Caco-2 (cell line): Measurements from ENCODE around the gene GEMIN7. TPM values are rescaled to one million over a fixed set of nuclear protein-coding genes. Genes with fewer than 3 reads are reported as not detected.

Experiments
- BruUV-seq: library from RNA; stranded (reverse); fragments of 400-500 nt; replicated peaks from 2 replicates; lab custom pipeline; 2021; lab: Mats Ljungman, UMichigan
- CTCF ChIA-PET: fragments of 300-600 bp; sonication (Branson Sonifier 250); formaldehyde crosslinking; loops from one replicate; lab custom pipeline; 2022; ENCODE audit warnings: antibody characterized with exemption; lab: Charles Lee
- POLR2A ChIA-PET: fragments of 300-600 bp; sonication (Branson Sonifier 250); formaldehyde crosslinking; loops from one replicate; lab custom pipeline; 2022; ENCODE audit warnings: antibody characterized with exemption; lab: Charles Lee
- DNase-seq, 2 experiments: peaks; one replicate each; pipeline versions ENCODE4 v3.0.0 to v3.0.0-alpha.2; 2020 to 2022
- H3K27me3 ChIP-seq: replicated peaks from 2 replicates; pipeline ENCODE4 v1.6.0; 2011; ENCODE audit warnings: low read length; ENCODE audit not compliant: control insufficient read depth, insufficient read depth
- H3K36me3 ChIP-seq: 2 replicates; pipeline ENCODE4 v1.5.1; 2011; ENCODE audit warnings: low read length; ENCODE audit not compliant: control insufficient read depth, insufficient read depth
- H3K4me1 ChIP-seq: fragments of 250-450 bp; sonication (Bioruptor Pico); 2 replicates; pipeline ENCODE4 v1.5.1; 2020; ENCODE audit warnings: mild to moderate bottlenecking
- H3K4me3 ChIP-seq: 2 replicates; pipeline ENCODE4 v1.5.1; 2011; ENCODE audit warnings: low read depth, mild to moderate bottlenecking, control low read depth, low read length
- H3K9me3 ChIP-seq: fragments of 250-450 bp; sonication (Bioruptor Pico); 2 replicates; pipeline ENCODE4 v1.5.1; 2020; ENCODE audit warnings: mild to moderate bottlenecking, moderate library complexity
- H3K27ac Mint-ChIP-seq: one replicate; pipeline ENCODE4 v1.8.0; 2022; ENCODE audit warnings: mixed read lengths; ENCODE audit not compliant: unreplicated experiment
- H3K27me3 Mint-ChIP-seq: one replicate; pipeline ENCODE4 v1.8.0; 2022; ENCODE audit warnings: mixed read lengths; ENCODE audit not compliant: insufficient read depth, unreplicated experiment
- H3K36me3 Mint-ChIP-seq: one replicate; pipeline ENCODE4 v1.8.0; 2022; ENCODE audit warnings: mild to moderate bottlenecking, mixed read lengths; ENCODE audit not compliant: insufficient read depth, unreplicated experiment
- H3K4me1 Mint-ChIP-seq: one replicate; pipeline ENCODE4 v1.8.0; 2022; ENCODE audit warnings: low read depth, mixed read lengths; ENCODE audit not compliant: unreplicated experiment
- H3K4me3 Mint-ChIP-seq: one replicate; pipeline ENCODE4 v1.8.0; 2022; ENCODE audit warnings: mild to moderate bottlenecking, moderate library complexity, mixed read lengths; ENCODE audit not compliant: unreplicated experiment
- H3K9me3 Mint-ChIP-seq: one replicate; pipeline ENCODE4 v1.8.0; 2022; ENCODE audit warnings: mixed read lengths; ENCODE audit not compliant: unreplicated experiment
- CTCF ChIP-seq, 2 experiments: fragments of 200-600 bp in 1 of 2; IDR thresholded peaks; 1 replicate in 1 of 2; 2 replicates in 1 of 2; pipeline versions ENCODE4 v1.5.1 to v1.8.0; 2011 to 2022; ENCODE audit warnings: antibody characterized with exemption in 1 of 2, control low read depth in 1 of 2, inconsistent platforms in 1 of 2, low read depth in 1 of 2, low read length in 1 of 2, mild to moderate bottlenecking in 1 of 2, moderate library complexity in 1 of 2; ENCODE audit not compliant: insufficient read depth in 1 of 2, severe bottlenecking in 1 of 2, unreplicated experiment in 1 of 2
- intact Hi-C: fragments of 100-400 bp; cut with micrococcal nuclease; formaldehyde crosslinking; loops from one replicate; pipeline ENCODE4 v1.10.0; 2022; ENCODE audit not compliant: unreplicated experiment
- total RNA-seq: library from RNA; stranded (reverse); gene quantifications from 2 replicates; pipeline ENCODE4 v1.2.3, GENCODE V29; 2022

The GEMIN7 gene
- total RNA-seq, 1 experiment from 2014 or later: 49.3 TPM

- ChIA-PET CTCF (interaction anchor here (1.0 to 1.3 kb wide), 2 partner anchors 11 to 40 kb away, joined by 4 read pairs; no protein-coding TSS in a partner anchor), POLR2A (interaction anchor here (1.4 kb wide), 1 partner anchor 11 kb away, joined by 4 read pairs; no protein-coding TSS in a partner anchor)
- BruUV-seq: no TSS peak
Observed at GRCh38 chr19:45056831-45057230, 22.2 kb upstream of the GEMIN7 start.

GRCh38 chr19:45057444-45057843, 21.6 kb upstream of the GEMIN7 start:
- H3K27ac Mint-ChIP-seq: no peak overlapping the region
- TF ChIP-seq CTCF (IDR thresholded peaks at IDR 0.05; ENCODE audit: insufficient read depth in 1 of 2, low read depth in 1 of 2, low read length in 1 of 2, severe bottlenecking in 1 of 2, unreplicated experiment in 1 of 2): no peak
- POLR2A ChIA-PET: interaction anchor here (0.5 to 1.4 kb wide), 2 partner anchors 12 to 147 kb away, joined by 4 to 11 read pairs; no protein-coding TSS in a partner anchor
- no peak overlapping the region for H3K4me3 Mint-ChIP-seq
- BruUV-seq: no TSS peak
- CTCF ChIA-PET: interaction anchor here (0.6 to 1.3 kb wide), 3 partner anchors 12 to 57 kb away, joined by 3 to 4 read pairs (median 4); no protein-coding TSS in a partner anchor
- intact Hi-C loops: no loop called here
- no peak overlapping the region for H3K4me3 ChIP-seq
- H3K27me3 ChIP-seq: no peaks in the 10 kb centered on the region
- H3K36me3 ChIP-seq: peaks cover 15% of the 10 kb centered on the region
- peaks cover 8% of the 10 kb centered on the region for H3K4me1 Mint-ChIP-seq
- H3K9me3 ChIP-seq: no peaks in the 10 kb centered on the region
- H3K4me1 ChIP-seq: no peaks in the 10 kb centered on the region
- no peaks in the 10 kb centered on the region for H3K27me3 Mint-ChIP-seq
- peaks cover 81% of the 10 kb centered on the region for H3K36me3 Mint-ChIP-seq
- DNase-seq: no peak
- H3K9me3 Mint-ChIP-seq: no peaks in the 10 kb centered on the region

More at GRCh38 chr19:45056831-45057230, 22.2 kb upstream of the GEMIN7 start:
- H3K4me3 ChIP-seq: no peak overlapping the region
- H3K27me3 Mint-ChIP-seq: no peaks in the 10 kb centered on the region
- no peaks in the 10 kb centered on the region for H3K9me3 ChIP-seq
- TF ChIP-seq CTCF (IDR thresholded peaks at IDR 0.05; ENCODE audit: insufficient read depth in 1 of 2, low read depth in 1 of 2, low read length in 1 of 2, severe bottlenecking in 1 of 2, unreplicated experiment in 1 of 2): no peak
- no peaks in the 10 kb centered on the region for H3K4me1 ChIP-seq
- H3K4me3 Mint-ChIP-seq: no peak overlapping the region
- peaks cover 15% of the 10 kb centered on the region for H3K36me3 ChIP-seq
- no peak overlapping the region for H3K27ac Mint-ChIP-seq
- no peaks in the 10 kb centered on the region for H3K9me3 Mint-ChIP-seq
- H3K36me3 Mint-ChIP-seq: peaks cover 79% of the 10 kb centered on the region
- no peak for DNase-seq
- peaks cover 8% of the 10 kb centered on the region for H3K4me1 Mint-ChIP-seq
- intact Hi-C loops: no loop called here
- H3K27me3 ChIP-seq: no peaks in the 10 kb centered on the region

GRCh38 chr19:45058622-45059159, 20.4 kb upstream of the GEMIN7 start:
- Mint-ChIP-seq H3K4me1 (peaks cover 8% of the 10 kb centered on the region), H3K27ac (no peak overlapping the region), H3K9me3 (no peaks in the 10 kb centered on the region), H3K27me3 (no peaks in the 10 kb centered on the region), H3K36me3 (peaks cover 83% of the 10 kb centered on the region), H3K4me3 (no peak overlapping the region)
- Histone ChIP-seq H3K4me3 (no peak overlapping the region), H3K4me1 (no peaks in the 10 kb centered on the region), H3K27me3 (no peaks in the 10 kb centered on the region), H3K36me3 (peaks cover 13% of the 10 kb centered on the region), H3K9me3 (no peaks in the 10 kb centered on the region)
- no peak for TF ChIP-seq CTCF (IDR thresholded peaks at IDR 0.05; ENCODE audit: insufficient read depth in 1 of 2, low read depth in 1 of 2, low read length in 1 of 2, severe bottlenecking in 1 of 2, unreplicated experiment in 1 of 2)
- intact Hi-C loops: loop anchor here (1.0 to 2.0 kb wide), 4 partner anchors 14 to 103 kb away; partner anchors contain the start of gene CLPTM1
- CTCF ChIA-PET: interaction anchor here (0.7 to 1.9 kb wide), 9 partner anchors 8 to 120 kb away, joined by 3 to 26 read pairs (median 6); partner anchors contain the start of genes BLOC1S3, CLASRP and TRAPPC6A
- BruUV-seq: no TSS peak
- DNase-seq: no peak
- POLR2A ChIA-PET: no interaction called here
